Right atrium auricular region (tissue), 2 donors: ENCODE data around the gene TESK1. TPM values are rescaled to one million over a fixed set of nuclear protein-coding genes. Genes with fewer than 3 reads are reported as not detected.

Source experiments
- DNase-seq: peaks from one replicate; pipeline ENCODE4 v3.0.0-alpha.2; 2019; ENCODE audit warnings: low spot score
- H3K27ac ChIP-seq, 2 donors: fragments of 200-600 bp; sonication (generic); 1 replicate in 1 of 2; 2 replicates in 1 of 2; pipeline ENCODE4 v1.5.1; 2016 to 2019
- H3K27me3 ChIP-seq, 2 donors: fragments of 200-600 bp; sonication (generic); one replicate each; pipeline versions ENCODE4 v1.5.1 to v1.6.0; 2017 to 2019
- H3K36me3 ChIP-seq: fragments of 200-600 bp; sonication (generic); one replicate; pipeline ENCODE4 v1.5.1; 2016
- H3K4me1 ChIP-seq, 2 donors: fragments of 200-600 bp; sonication (generic); one replicate each; pipeline versions ENCODE4 v1.5.1 to v1.6.0; 2017 to 2019
- H3K4me3 ChIP-seq, 2 donors: fragments of 200-600 bp; sonication (generic); 1 replicate in 1 of 2; 2 replicates in 1 of 2; pipeline ENCODE4 v1.5.1; 2017 to 2019; ENCODE audit warnings: mild to moderate bottlenecking in 1 of 2, moderate library complexity in 1 of 2
- H3K9me3 ChIP-seq, 2 donors: fragments of 200-600 bp; sonication (generic); one replicate each; pipeline ENCODE4 v1.5.1; 2019
- total RNA-seq, 2 donors: library from RNA; depleted of rRNA; stranded (reverse); fragments of >200 nt; gene quantifications; one replicate each; pipeline ENCODE4 v1.1.0, GENCODE V29; 2016
- TF ChIP-seq, protein P1 (sequence below), 2 donors: fragments of 200-600 bp; sonication (generic); IDR thresholded peaks; one replicate each; pipeline ENCODE4 v1.5.1; 2019; ENCODE audit warnings: antibody characterized with exemption in 2 of 2

The TESK1 gene
- total RNA-seq, 2 donors from 2014 or later: 16.5 to 28.0 TPM

DNA sequence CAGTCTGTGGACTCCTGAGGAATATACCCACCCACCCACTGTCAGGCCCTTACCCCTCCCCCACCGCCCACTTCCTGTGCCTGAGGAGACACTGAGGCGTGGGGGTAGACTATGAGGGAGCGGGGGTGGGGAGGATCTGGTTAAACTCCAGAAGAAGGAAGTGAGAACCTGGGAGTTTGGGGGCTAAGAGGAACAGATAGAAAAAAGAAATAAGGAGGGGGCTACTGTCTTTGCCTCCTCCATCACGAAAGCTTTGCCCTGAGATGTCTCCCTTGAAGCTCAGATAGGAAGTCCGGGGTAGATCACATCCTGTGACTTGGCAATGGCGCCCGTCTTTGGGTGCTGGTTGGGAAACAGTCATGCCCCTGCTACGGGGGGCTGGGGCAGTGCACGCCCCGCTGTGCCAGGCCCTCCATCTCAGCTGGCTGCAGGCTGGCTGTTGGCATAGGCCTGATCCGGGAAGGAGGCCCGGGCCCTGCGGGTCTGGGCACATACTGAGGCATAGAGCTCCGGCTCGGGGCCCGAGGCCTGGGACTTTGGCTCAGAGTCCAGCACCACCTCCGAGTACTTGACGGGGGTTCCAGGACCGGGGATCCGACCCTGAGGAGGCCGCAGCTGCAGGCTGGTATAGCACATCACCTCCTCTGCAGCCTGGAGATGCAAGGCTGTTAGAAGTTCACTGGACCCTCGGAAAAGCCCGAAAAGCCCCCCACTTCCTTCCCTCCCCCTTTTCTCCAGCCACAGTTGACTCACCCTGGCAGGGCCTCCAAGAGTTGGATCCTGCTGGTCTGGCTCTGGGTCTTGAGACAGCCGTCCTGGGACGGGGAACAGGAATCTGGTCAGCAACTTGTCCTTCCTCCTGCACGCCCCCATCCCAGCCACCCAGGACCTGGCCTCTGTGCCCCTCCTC lies 44.6 kb downstream of the TESK1 start:
- peaks cover 0 to 15% of the 10 kb centered on the region in 2 donors for H3K4me1 ChIP-seq
- H3K9me3 ChIP-seq: no peaks in the 10 kb centered on the region
- H3K4me3 ChIP-seq: peak overlapping the region in 1 of 2 donors; percentile 6
- H3K36me3 ChIP-seq: no peaks in the 10 kb centered on the region
- TF ChIP-seq, protein P1, sequence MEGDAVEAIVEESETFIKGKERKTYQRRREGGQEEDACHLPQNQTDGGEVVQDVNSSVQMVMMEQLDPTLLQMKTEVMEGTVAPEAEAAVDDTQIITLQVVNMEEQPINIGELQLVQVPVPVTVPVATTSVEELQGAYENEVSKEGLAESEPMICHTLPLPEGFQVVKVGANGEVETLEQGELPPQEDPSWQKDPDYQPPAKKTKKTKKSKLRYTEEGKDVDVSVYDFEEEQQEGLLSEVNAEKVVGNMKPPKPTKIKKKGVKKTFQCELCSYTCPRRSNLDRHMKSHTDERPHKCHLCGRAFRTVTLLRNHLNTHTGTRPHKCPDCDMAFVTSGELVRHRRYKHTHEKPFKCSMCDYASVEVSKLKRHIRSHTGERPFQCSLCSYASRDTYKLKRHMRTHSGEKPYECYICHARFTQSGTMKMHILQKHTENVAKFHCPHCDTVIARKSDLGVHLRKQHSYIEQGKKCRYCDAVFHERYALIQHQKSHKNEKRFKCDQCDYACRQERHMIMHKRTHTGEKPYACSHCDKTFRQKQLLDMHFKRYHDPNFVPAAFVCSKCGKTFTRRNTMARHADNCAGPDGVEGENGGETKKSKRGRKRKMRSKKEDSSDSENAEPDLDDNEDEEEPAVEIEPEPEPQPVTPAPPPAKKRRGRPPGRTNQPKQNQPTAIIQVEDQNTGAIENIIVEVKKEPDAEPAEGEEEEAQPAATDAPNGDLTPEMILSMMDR (IDR thresholded peaks at IDR 0.05): no peak
- DNase-seq: no peak
- no peaks in the 10 kb centered on the region for H3K27me3 ChIP-seq
- H3K27ac ChIP-seq: peak overlapping the region; percentile 41 to 42

DNA sequence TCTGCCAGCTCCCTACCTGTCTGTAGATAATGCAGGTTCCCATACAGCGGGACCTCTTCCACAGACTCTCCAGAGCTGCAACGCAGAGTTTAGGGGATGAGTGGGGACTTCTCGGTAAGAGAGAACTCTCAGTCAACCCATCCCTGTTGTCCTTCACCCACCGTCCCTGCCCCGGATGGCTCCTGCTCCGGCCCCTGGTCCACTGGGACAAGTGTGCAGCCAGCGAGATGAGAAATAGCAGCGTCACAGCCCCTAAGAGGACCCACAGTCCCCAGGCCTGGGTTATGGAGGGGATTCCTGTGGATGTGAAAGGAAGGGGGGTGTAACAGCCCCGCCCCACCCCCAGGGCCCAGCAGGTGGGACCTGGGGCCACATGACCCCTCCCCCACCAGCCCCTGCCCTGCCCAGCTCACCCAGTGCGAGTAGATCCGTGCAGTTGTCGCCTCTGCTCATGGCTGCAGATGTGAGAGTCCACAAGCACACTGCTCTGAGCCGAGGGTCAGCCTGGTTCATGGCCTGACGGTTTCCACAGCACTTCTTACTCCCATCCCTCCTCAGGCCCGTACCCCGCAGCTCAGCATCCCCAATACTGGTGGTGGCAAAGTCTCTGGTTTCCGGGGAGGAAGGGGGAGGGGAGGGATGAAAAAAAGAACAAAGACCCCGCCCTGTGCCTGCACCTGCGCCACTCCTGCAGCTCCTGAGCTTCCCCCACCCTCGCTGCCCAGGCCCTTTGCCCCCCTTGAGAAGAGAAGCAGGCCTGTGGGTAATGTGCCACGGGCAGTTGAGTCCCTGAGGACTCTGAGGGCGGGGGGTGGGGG lies 45.5 kb downstream of the TESK1 start, which contains the start of gene SIT1:
Gene SIT1 (minus strand): TSS at position 591 of the 818 bp plus-strand sequence. CDS start 78 bp downstream, at position 513.
- TF ChIP-seq, protein P1 (IDR thresholded peaks at IDR 0.05): no peak
- no peaks in the 10 kb centered on the region for H3K9me3 ChIP-seq
- H3K27me3 ChIP-seq: no peaks in the 10 kb centered on the region
- no peaks in the 10 kb centered on the region for H3K36me3 ChIP-seq
- peak within 1 kb of the TSS in 1 of 2 donors; percentile 6 for H3K4me3 ChIP-seq
- H3K4me1 ChIP-seq: peaks cover 0 to 14% of the 10 kb centered on the region in 2 donors
- H3K27ac ChIP-seq: peak within 1 kb of the TSS; percentile 41 to 42
- no peak for DNase-seq

DNA sequence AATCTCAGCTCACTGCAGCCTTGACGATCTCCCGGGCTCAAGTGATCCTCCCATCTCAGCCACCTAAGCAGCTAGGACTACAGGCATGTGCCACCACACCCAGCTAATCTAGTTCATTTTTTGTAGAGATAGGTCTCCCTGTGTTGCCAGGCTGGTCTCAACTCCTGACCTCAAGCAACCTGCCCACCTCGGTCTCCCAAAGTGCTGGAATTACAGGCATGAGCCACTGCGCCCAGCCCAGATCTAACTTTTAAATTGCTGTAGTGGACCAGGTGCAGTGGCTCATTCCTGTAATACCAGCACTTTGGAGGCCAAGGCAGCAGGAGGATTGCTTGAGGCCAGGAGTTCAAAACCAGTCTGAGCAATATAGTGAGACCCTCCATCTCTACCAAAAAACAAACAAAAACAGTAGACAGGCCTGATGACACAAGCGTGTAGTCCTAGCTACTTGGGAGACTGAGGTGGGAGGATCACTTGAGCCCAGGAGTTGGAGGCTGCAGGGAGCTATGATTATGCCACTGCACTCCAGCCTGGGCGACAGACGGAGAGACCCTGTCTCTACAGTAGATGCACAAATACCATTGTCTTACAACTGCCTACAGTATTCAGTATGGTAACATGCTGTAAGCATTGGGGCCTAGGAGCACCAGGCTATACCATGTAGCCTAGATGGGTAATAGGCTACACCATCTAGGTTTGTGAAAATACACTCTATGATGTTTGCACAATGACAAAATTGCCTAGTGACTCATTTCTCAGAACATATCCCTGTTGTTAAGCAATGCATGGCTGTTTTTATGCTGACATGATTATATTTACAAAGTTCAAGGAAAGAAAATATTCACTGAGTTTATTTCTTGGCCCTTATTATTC lies 47.1 kb downstream of the TESK1 start:
- Histone ChIP-seq H3K27me3 (no peaks in the 10 kb centered on the region), H3K36me3 (no peaks in the 10 kb centered on the region), H3K27ac (no peak overlapping the region), H3K9me3 (no peaks in the 10 kb centered on the region), H3K4me1 (peaks cover 0 to 8% of the 10 kb centered on the region in 2 donors), H3K4me3 (no peak overlapping the region)
- TF ChIP-seq, protein P1 (IDR thresholded peaks at IDR 0.05): no peak
- DNase-seq: no peak

DNA sequence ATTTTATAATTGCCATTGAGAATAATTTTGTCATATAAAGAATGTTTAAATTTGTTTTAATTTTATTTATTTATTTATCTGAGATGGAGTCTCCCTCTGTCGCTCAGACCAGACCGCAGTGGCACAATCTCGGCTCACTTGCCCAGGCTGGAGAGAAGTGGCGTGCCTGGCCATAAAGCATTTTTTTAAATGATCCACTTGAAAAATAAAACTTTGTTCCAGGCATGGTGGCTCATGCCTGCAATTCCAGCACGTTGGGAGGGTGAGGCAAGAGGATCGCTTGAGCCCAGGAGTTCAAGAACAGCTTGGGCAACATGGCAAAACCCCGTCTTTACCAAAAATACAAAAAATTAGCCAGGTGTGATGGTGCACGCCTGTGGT lies 47.8 kb downstream of the TESK1 start:
- no peak overlapping the region for H3K4me3 ChIP-seq
- no peak for DNase-seq
- TF ChIP-seq, protein P1 (IDR thresholded peaks at IDR 0.05): no peak
- peaks cover 0 to 9% of the 10 kb centered on the region in 2 donors for H3K4me1 ChIP-seq
- H3K36me3 ChIP-seq: no peaks in the 10 kb centered on the region
- no peaks in the 10 kb centered on the region for H3K9me3 ChIP-seq
- H3K27ac ChIP-seq: no peak overlapping the region
- no peaks in the 10 kb centered on the region for H3K27me3 ChIP-seq

DNA sequence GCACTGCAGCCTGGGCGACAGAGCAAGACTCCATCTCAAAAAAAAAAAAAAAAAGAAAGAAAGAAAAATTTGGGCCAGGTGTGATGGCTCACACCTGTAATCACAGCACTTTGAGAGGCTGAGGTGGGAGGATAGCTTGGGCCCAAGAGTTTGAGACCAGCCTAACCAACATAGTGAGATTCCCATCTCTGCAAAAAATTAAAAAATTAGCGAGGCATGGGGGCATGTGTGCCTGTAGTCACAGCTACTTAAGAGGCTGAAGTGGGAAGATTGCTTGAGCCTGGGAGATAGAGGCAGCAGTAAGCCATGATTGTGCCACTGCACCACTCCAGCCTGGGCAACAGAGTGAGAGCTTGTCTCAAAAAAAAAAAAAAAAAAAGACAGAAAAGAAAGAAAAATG lies 48.5 kb downstream of the TESK1 start:
- no peak for DNase-seq
- no peak overlapping the region for H3K27ac ChIP-seq

More for the DNA sequence above, 48.5 kb downstream of the TESK1 start:
- no peak overlapping the region for H3K4me3 ChIP-seq
- no peaks in the 10 kb centered on the region for H3K27me3 ChIP-seq
- TF ChIP-seq, protein P1 (IDR thresholded peaks at IDR 0.05): no peak
- H3K4me1 ChIP-seq: peaks cover 0 to 9% of the 10 kb centered on the region in 2 donors
- no peaks in the 10 kb centered on the region for H3K9me3 ChIP-seq
- no peaks in the 10 kb centered on the region for H3K36me3 ChIP-seq
